ENCODE results near the gene ATF7IP. TPM values are rescaled to one million over a fixed set of nuclear protein-coding genes. Genes with fewer than 3 reads are reported as not detected.
A peak's percentile ranks its signal among the peaks of the same experiment; 100 is the strongest.
"Not testable (repeated sequence)": the region's sequence is repeated elsewhere in the genome, so short reads cannot be mapped to it uniquely, and the experiment has no call there.

The ATF7IP gene
- total RNA-seq, 1 experiment from 2014 or later = 25.5 TPM

GRCh38 chr12:14366209-14367039, 942 bp downstream of the ATF7IP start:
- peak; percentile 16 for DNase-seq (ENCODE audit: extremely low read depth, low read depth)

- peak; percentile 19 for DNase-seq (ENCODE audit: extremely low read depth, low read depth)
Measured at GRCh38 chr12:14367040-14367661, 1.7 kb downstream of the ATF7IP start.

- no peak for DNase-seq (ENCODE audit: extremely low read depth, low read depth)
Measured at GRCh38 chr12:14369311-14369710, 3.8 kb downstream of the ATF7IP start.

- DNase-seq (ENCODE audit: extremely low read depth, low read depth) = no peak
Measured at GRCh38 chr12:14373217-14373616, 7.7 kb downstream of the ATF7IP start.

- DNase-seq (ENCODE audit: extremely low read depth, low read depth) = no peak
Measured at GRCh38 chr12:14379508-14379907, 14.0 kb downstream of the ATF7IP start.

GRCh38 chr12:14384783-14385638, 19.5 kb downstream of the ATF7IP start:
- peak; percentile 43 for DNase-seq (ENCODE audit: extremely low read depth, low read depth)

- DNase-seq (ENCODE audit: extremely low read depth, low read depth) = no peak
Measured at GRCh38 chr12:14387219-14387871, 21.9 kb downstream of the ATF7IP start.

- DNase-seq (ENCODE audit: extremely low read depth, low read depth) = no peak
Measured at GRCh38 chr12:14390449-14390848, 25.0 kb downstream of the ATF7IP start.

- DNase-seq (ENCODE audit: extremely low read depth, low read depth) = no peak
Measured at GRCh38 chr12:14390870-14391530, 25.5 kb downstream of the ATF7IP start.

GRCh38 chr12:14393751-14394150, 28.3 kb downstream of the ATF7IP start:
- no peak for DNase-seq (ENCODE audit: extremely low read depth, low read depth)

- peak; percentile 38 for DNase-seq (ENCODE audit: extremely low read depth, low read depth)
Measured at GRCh38 chr12:14394317-14395073, 29.0 kb downstream of the ATF7IP start.

GRCh38 chr12:14395074-14395778, 29.7 kb downstream of the ATF7IP start:
- no peak for DNase-seq (ENCODE audit: extremely low read depth, low read depth)

GRCh38 chr12:14396071-14396470, 30.6 kb downstream of the ATF7IP start:
- no peak for DNase-seq (ENCODE audit: extremely low read depth, low read depth)

- DNase-seq (ENCODE audit: extremely low read depth, low read depth) = no peak
Measured at GRCh38 chr12:14399871-14400270, 34.4 kb downstream of the ATF7IP start.

- DNase-seq (ENCODE audit: extremely low read depth, low read depth) = no peak
Measured at GRCh38 chr12:14400599-14400998, 35.1 kb downstream of the ATF7IP start.

GRCh38 chr12:14401267-14401666, 35.8 kb downstream of the ATF7IP start:
- not testable (repeated sequence) for DNase-seq (ENCODE audit: extremely low read depth, low read depth)

- no peak for DNase-seq (ENCODE audit: extremely low read depth, low read depth)
Measured at GRCh38 chr12:14402697-14403096, 37.2 kb downstream of the ATF7IP start.

GRCh38 chr12:14403293-14403692, 37.8 kb downstream of the ATF7IP start:
- no peak for DNase-seq (ENCODE audit: extremely low read depth, low read depth)

GRCh38 chr12:14403711-14404196, 38.3 kb downstream of the ATF7IP start:
- no peak for DNase-seq (ENCODE audit: extremely low read depth, low read depth)
